HCT116 (cell line): ENCODE data around the gene SKI. TPM values are rescaled to one million over a fixed set of nuclear protein-coding genes. Genes with fewer than 3 reads are reported as not detected.

ENCODE experiments used
- ATAC-seq: fragments of 200-7000 bp; cut with Tn5 transposase; 2 replicates; pipeline ENCODE4 v1.9.1; 2020; ENCODE audit warnings: mild to moderate bottlenecking, moderate library complexity
- BruUV-seq: library from RNA; stranded (reverse); fragments of 400-500 nt; replicated peaks from 2 replicates; lab custom pipeline; 2021; lab: Mats Ljungman, UMichigan
- CTCF ChIA-PET: fragments of 300-600 bp; sonication (Branson Sonifier 250); formaldehyde crosslinking; loops from one replicate; lab custom pipeline; 2021; ENCODE audit warnings: antibody characterized with exemption; lab: Charles Lee
- POLR2A ChIA-PET: fragments of 300-600, 350-600 bp; sonication (Branson Sonifier 250); formaldehyde crosslinking; loops from one replicate; lab custom pipeline; 2021; ENCODE audit warnings: antibody characterized with exemption; lab: Charles Lee
- RAD21 ChIA-PET, 2 experiments: fragments of 300-600 bp; sonication (Branson Sonifier 250); formaldehyde crosslinking; loops; one replicate each; lab custom pipeline; 2023; ENCODE audit warnings: low total read pairs in 2 of 2; ENCODE audit not compliant: uncharacterized antibody in 2 of 2, unreplicated experiment in 2 of 2, low non-redundant PET in 1 of 2; lab: Charles Lee
- DNase-seq: peaks from one replicate; pipeline ENCODE4 v3.0.0-alpha.2; 2010; ENCODE audit warnings: low read depth, low spot score
- H2AFZ ChIP-seq: fragments of 200-600 bp; shearing (Covaris generic), sonication (generic); 2 replicates; pipeline ENCODE4 v1.6.1; 2017; ENCODE audit warnings: low read depth, mixed run types, mixed read lengths, antibody characterized with exemption, low read length; ENCODE audit not compliant: poor library complexity, severe bottlenecking
- H3K27ac ChIP-seq: 2 replicates; pipeline ENCODE4 v1.5.1; 2012; ENCODE audit warnings: low read depth, low read length
- H3K27me3 ChIP-seq: fragments of 200-600 bp; sonication (generic); 2 replicates; pipeline ENCODE4 v1.6.1; 2016; ENCODE audit warnings: mixed run types, low read length, mixed read lengths; ENCODE audit not compliant: insufficient read depth
- H3K36me3 ChIP-seq, 2 experiments: fragments of 200-500 bp in 1 of 2; fragments of 200-600 bp in 1 of 2; sonication (Bioruptor generic) in 1 of 2; sonication (generic) in 1 of 2; 2 replicates each; pipeline versions ENCODE4 v1.5.1 to v1.6.1; 2014 to 2016; ENCODE audit warnings: low read length in 2 of 2, inconsistent platforms in 1 of 2, mixed read lengths in 1 of 2, mixed run types in 1 of 2; ENCODE audit not compliant: insufficient read depth in 2 of 2, control insufficient read depth in 1 of 2
- H3K4me1 ChIP-seq, 2 experiments: fragments of 200-600 bp in 1 of 2; sonication (generic) in 1 of 2; 2 replicates each; pipeline versions ENCODE4 v1.5.1 to v1.6.1; 2012 to 2017; ENCODE audit warnings: low read length in 2 of 2, inconsistent platforms in 1 of 2, mild to moderate bottlenecking in 1 of 2, mixed read lengths in 1 of 2, mixed run types in 1 of 2, moderate library complexity in 1 of 2; ENCODE audit not compliant: insufficient read depth in 2 of 2, control insufficient read depth in 1 of 2
- H3K4me2 ChIP-seq: fragments of 200-600 bp; sonication (generic); 2 replicates; pipeline ENCODE4 v1.6.1; 2017; ENCODE audit warnings: mixed run types, low read length, mixed read lengths
- H3K4me3 ChIP-seq, 2 experiments: fragments of 200-600 bp in 1 of 2; sonication (generic) in 1 of 2; replicated peaks in 1 of 2; 2 replicates each; pipeline ENCODE4 v1.5.1; 2011 to 2016; ENCODE audit warnings: low read length in 2 of 2, control low read depth in 1 of 2, low read depth in 1 of 2, mild to moderate bottlenecking in 1 of 2, mixed read lengths in 1 of 2, mixed run types in 1 of 2
- H3K79me2 ChIP-seq: fragments of 200-600 bp; sonication (generic); 2 replicates; pipeline ENCODE4 v1.6.1; 2017; ENCODE audit warnings: mild to moderate bottlenecking, mixed run types, low read length, moderate library complexity, mixed read lengths; ENCODE audit not compliant: insufficient read depth
- H3K9ac ChIP-seq: fragments of 200-600 bp; sonication (generic); 2 replicates; pipeline ENCODE4 v1.6.1; 2016; ENCODE audit warnings: low read length, mixed read lengths
- H3K9me2 ChIP-seq: fragments of 200-600 bp; sonication (generic), shearing (Covaris generic); 2 replicates; pipeline ENCODE4 v1.6.1; 2017; ENCODE audit warnings: mixed run types, mild to moderate bottlenecking, moderate library complexity; ENCODE audit not compliant: insufficient read depth
- H3K9me3 ChIP-seq, 2 experiments: fragments of 200-500 bp in 1 of 2; fragments of 200-600 bp in 1 of 2; sonication (Bioruptor generic) in 1 of 2; sonication (generic) in 1 of 2; 2 replicates each; pipeline ENCODE4 v1.6.1; 2014 to 2017; ENCODE audit warnings: low read length in 2 of 2, mixed read lengths in 2 of 2, inconsistent platforms in 1 of 2, low read depth in 1 of 2, mild to moderate bottlenecking in 1 of 2, mixed run types in 1 of 2, moderate library complexity in 1 of 2; ENCODE audit not compliant: control insufficient read depth in 1 of 2, insufficient read depth in 1 of 2
- H4K20me1 ChIP-seq: fragments of 200-600 bp; sonication (generic), shearing (Covaris generic); 2 replicates; pipeline ENCODE4 v1.6.1; 2017; ENCODE audit warnings: mixed run types, mild to moderate bottlenecking, moderate library complexity; ENCODE audit not compliant: insufficient read depth
- CBX3 ChIP-seq: IDR thresholded peaks from 2 replicates; pipeline ENCODE4 v1.6.1; 2012; ENCODE audit warnings: low read depth
- CEBPB ChIP-seq: IDR thresholded peaks from 2 replicates; pipeline ENCODE4 v1.6.1; 2012; ENCODE audit warnings: low read depth
- EGR1 ChIP-seq: IDR thresholded peaks from 2 replicates; pipeline ENCODE4 v1.6.1; 2012; ENCODE audit warnings: low read depth
- EZH2 ChIP-seq: fragments of 200-600 bp; sonication (generic); IDR thresholded peaks from 2 replicates; pipeline ENCODE4 v1.6.1; 2017; ENCODE audit warnings: antibody characterized with exemption, mixed run types
- EZH2phosphoT487 ChIP-seq: fragments of 200-600 bp; IDR thresholded peaks from 2 replicates; pipeline ENCODE4 v1.6.1; 2018; ENCODE audit warnings: antibody characterized with exemption, borderline replicate concordance
- FOSL1 ChIP-seq: IDR thresholded peaks from 2 replicates; pipeline ENCODE4 v1.6.1; 2012; ENCODE audit warnings: low read depth
- POLR2A ChIP-seq: IDR thresholded peaks from 2 replicates; pipeline ENCODE4 v1.7.0; 2011; ENCODE audit warnings: borderline replicate concordance; ENCODE audit not compliant: insufficient read depth, insufficient read length; ENCODE audit errors: extremely low read depth
- RAD21 ChIP-seq: IDR thresholded peaks from 2 replicates; pipeline ENCODE4 v1.6.1; 2012; ENCODE audit warnings: low read depth, mild to moderate bottlenecking
- SIN3A ChIP-seq: IDR thresholded peaks from 2 replicates; pipeline ENCODE4 v1.6.1; 2012; ENCODE audit warnings: low read depth
- SRF ChIP-seq: IDR thresholded peaks from 2 replicates; pipeline ENCODE4 v1.6.1; 2012; ENCODE audit warnings: low read depth
- TCF7L2 ChIP-seq: IDR thresholded peaks from 2 replicates; pipeline ENCODE4 v1.7.0; 2011; ENCODE audit warnings: borderline replicate concordance, inconsistent platforms; ENCODE audit not compliant: insufficient read depth, insufficient read length; ENCODE audit errors: extremely low read depth
- ZFX ChIP-seq: fragments of 450-650 bp; IDR thresholded peaks from 2 replicates; pipeline ENCODE4 v1.6.1; 2017
- intact Hi-C: fragments of 100-400 bp; cut with micrococcal nuclease; formaldehyde crosslinking; loops from 2 replicates; pipeline ENCODE4 v1.10.0; 2022
- total RNA-seq: library from RNA; stranded (reverse); gene quantifications from one replicate; pipeline ENCODE4 v1.2.1, GENCODE V29; 2021; ENCODE audit not compliant: unreplicated experiment
- TF ChIP-seq, protein P1 (sequence below): IDR thresholded peaks from 2 replicates; pipeline ENCODE4 v1.6.1; 2012; ENCODE audit warnings: low read depth
- TF ChIP-seq, protein P2 (sequence below), 3 experiments: fragments of 200-600 bp in 1 of 3; sonication (generic) in 1 of 3; IDR thresholded peaks in 2 of 3; conservative IDR thresholded peaks in 1 of 3; 2 replicates each; pipeline ENCODE4 v1.5.1; 2012 to 2017; ENCODE audit warnings: low read depth in 2 of 3, low read length in 2 of 3, antibody characterized with exemption in 1 of 3, borderline replicate concordance in 1 of 3, control low read depth in 1 of 3, mild to moderate bottlenecking in 1 of 3, mixed read lengths in 1 of 3, mixed run types in 1 of 3, moderate library complexity in 1 of 3; ENCODE audit not compliant: insufficient read depth in 1 of 3

The SKI gene
- total RNA-seq, 1 experiment from 2014 or later = 56.2 TPM

DNA sequence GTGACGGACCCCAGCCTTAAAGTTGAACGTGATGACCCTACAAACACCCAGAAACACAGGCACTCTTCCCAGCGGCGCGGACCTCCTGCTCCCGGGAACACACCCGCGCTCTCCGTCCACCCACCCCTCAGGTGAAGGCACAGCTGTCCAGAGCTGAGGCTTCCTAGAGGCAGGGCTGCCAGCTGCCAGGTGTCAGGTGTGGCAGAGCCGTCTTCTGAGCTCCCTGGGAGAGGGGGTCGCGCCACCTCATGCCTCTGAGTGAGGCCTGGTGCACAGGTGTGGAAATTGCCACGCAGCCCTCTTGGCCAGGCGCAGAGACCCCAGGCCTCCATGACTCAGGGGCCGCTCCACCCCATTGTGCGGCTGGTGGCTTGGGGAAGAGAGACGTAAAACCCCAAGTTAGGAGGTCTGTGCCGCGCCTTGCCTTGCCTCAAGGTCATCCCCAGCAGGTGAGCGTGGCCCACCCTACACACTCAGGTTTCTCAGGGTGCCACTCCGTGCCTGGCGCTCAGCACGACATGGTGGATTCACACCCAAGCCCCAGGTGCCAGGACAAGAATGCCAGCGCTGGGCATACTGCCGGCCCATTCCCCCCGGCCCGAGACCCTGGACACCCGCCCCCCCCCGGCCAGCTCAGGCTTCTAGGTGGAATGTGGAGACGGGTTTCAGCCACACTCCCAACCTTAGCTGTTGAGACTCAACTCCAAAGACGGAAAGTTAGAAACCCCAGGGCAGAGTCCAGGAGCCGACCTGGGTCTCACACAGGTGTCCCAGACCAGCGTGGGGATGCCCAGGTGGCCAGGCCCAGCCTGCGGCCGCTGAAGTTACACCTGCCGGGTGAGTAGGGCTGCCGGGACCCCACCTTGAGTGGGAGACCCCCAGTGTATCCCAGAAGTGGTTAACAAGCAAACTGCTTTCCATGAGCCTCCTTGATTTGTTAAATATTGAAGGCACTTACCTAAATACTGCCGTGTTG is 42.0 kb upstream of the SKI start:
- Histone ChIP-seq H3K27me3 (no peaks in the 10 kb centered on the region), H3K36me3 (0 out of 4 replicates have a peak, but pooled peaks cover 0 to 3% of the 10 kb centered on the region in 2 experiments), H3K9ac (no peak overlapping the region), H3K4me2 (no peak overlapping the region)
- TF ChIP-seq EGR1 (no peak), FOSL1 (no peak), TCF7L2 (no peak), POLR2A (no peak), SRF (no peak), CBX3 (no peak), ZFX (no peak), CEBPB (no peak), EZH2phosphoT487 (no peak), SIN3A (no peak), EZH2 (no peak), RAD21 (no peak)
- TF ChIP-seq, protein P1, sequence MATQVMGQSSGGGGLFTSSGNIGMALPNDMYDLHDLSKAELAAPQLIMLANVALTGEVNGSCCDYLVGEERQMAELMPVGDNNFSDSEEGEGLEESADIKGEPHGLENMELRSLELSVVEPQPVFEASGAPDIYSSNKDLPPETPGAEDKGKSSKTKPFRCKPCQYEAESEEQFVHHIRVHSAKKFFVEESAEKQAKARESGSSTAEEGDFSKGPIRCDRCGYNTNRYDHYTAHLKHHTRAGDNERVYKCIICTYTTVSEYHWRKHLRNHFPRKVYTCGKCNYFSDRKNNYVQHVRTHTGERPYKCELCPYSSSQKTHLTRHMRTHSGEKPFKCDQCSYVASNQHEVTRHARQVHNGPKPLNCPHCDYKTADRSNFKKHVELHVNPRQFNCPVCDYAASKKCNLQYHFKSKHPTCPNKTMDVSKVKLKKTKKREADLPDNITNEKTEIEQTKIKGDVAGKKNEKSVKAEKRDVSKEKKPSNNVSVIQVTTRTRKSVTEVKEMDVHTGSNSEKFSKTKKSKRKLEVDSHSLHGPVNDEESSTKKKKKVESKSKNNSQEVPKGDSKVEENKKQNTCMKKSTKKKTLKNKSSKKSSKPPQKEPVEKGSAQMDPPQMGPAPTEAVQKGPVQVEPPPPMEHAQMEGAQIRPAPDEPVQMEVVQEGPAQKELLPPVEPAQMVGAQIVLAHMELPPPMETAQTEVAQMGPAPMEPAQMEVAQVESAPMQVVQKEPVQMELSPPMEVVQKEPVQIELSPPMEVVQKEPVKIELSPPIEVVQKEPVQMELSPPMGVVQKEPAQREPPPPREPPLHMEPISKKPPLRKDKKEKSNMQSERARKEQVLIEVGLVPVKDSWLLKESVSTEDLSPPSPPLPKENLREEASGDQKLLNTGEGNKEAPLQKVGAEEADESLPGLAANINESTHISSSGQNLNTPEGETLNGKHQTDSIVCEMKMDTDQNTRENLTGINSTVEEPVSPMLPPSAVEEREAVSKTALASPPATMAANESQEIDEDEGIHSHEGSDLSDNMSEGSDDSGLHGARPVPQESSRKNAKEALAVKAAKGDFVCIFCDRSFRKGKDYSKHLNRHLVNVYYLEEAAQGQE = no peak
- TF ChIP-seq, protein P2, sequence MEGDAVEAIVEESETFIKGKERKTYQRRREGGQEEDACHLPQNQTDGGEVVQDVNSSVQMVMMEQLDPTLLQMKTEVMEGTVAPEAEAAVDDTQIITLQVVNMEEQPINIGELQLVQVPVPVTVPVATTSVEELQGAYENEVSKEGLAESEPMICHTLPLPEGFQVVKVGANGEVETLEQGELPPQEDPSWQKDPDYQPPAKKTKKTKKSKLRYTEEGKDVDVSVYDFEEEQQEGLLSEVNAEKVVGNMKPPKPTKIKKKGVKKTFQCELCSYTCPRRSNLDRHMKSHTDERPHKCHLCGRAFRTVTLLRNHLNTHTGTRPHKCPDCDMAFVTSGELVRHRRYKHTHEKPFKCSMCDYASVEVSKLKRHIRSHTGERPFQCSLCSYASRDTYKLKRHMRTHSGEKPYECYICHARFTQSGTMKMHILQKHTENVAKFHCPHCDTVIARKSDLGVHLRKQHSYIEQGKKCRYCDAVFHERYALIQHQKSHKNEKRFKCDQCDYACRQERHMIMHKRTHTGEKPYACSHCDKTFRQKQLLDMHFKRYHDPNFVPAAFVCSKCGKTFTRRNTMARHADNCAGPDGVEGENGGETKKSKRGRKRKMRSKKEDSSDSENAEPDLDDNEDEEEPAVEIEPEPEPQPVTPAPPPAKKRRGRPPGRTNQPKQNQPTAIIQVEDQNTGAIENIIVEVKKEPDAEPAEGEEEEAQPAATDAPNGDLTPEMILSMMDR (IDR thresholded peaks at IDR 0.05 in 2 of 3, conservative IDR thresholded peaks at IDR 0.05 in 1 of 3; ENCODE audit: borderline replicate concordance in 1 of 3, insufficient read depth in 1 of 3, low read depth in 2 of 3, low read length in 2 of 3) = no peak
- TF ChIP-seq, all 23 proteins: peak for 0
- Histone ChIP-seq H3K4me1 (peaks cover 11 to 26% of the 10 kb centered on the region in 2 experiments), H3K9me3 (no peaks in the 10 kb centered on the region), H3K4me3 (no peak overlapping the region), H3K27ac (no peak overlapping the region), H3K9me2 (no peaks in the 10 kb centered on the region), H3K79me2 (no peaks in the 10 kb centered on the region), H4K20me1 (no peaks in the 10 kb centered on the region), H2AFZ (no peak overlapping the region)
- RAD21 ChIA-PET = no interaction called here
- intact Hi-C loops = no loop called here
- POLR2A ChIA-PET = no interaction called here
- no peak for DNase-seq
- ATAC-seq = no peak
- BruUV-seq = no TSS peak
- CTCF ChIA-PET = no interaction called here
